GM12878 (cell line): ENCODE data around the gene ATP7B. TPM values are rescaled to one million over a fixed set of nuclear protein-coding genes. Genes with fewer than 3 reads are reported as not detected.

Source experiments
- ATAC-seq: fragments of 200-7000 bp; cut with Tn5 transposase; 3 replicates; pipeline ENCODE4 v1.9.1; 2020; ENCODE audit warnings: mild to moderate bottlenecking, moderate library complexity
- BruUV-seq: library from RNA; stranded (reverse); fragments of 400-500 nt; replicated peaks from 2 replicates; lab custom pipeline; 2021; lab: Mats Ljungman, UMichigan
- CTCF ChIA-PET: fragments of 300-600 bp; sonication (Branson Sonifier 250); formaldehyde crosslinking; extraction: SDS; loops from one replicate; lab custom pipeline; 2021; ENCODE audit warnings: inconsistent platforms; lab: Yijun Ruan, JAX
- POLR2A ChIA-PET: fragments of 350-600 bp; formaldehyde crosslinking; extraction: SDS; loops from one replicate; lab custom pipeline; 2021; ENCODE audit warnings: inconsistent platforms; lab: Charles Lee
- RAD21 ChIA-PET: fragments of 300-600 bp; sonication (Branson Sonifier 250); formaldehyde crosslinking; loops from one replicate; lab custom pipeline; 2023; ENCODE audit warnings: antibody characterized with exemption; ENCODE audit not compliant: unreplicated experiment; lab: Charles Lee
- SMC1A ChIA-PET: fragments of 300-600 bp; sonication (Branson Sonifier 250); formaldehyde crosslinking; loops from one replicate; lab custom pipeline; 2023; ENCODE audit not compliant: unreplicated experiment, uncharacterized antibody; lab: Charles Lee
- DNase-seq: peaks from one replicate; pipeline ENCODE4 v3.0.0-alpha.2; 2011; ENCODE audit warnings: low read depth, low spot score
- FAIRE-seq: peaks from 3 replicates; lab custom pipeline; 2011; peaks lifted over from hg19 to GRCh38; lab: Jason Lieb, UNC
- H2AFZ ChIP-seq: 2 replicates; pipeline ENCODE4 v1.6.0; 2011; ENCODE audit warnings: low read depth, low read length, control low read depth; ENCODE audit not compliant: control insufficient read depth
- H3K27ac ChIP-seq: 2 replicates; pipeline ENCODE4 v1.5.1; 2011; ENCODE audit warnings: control low read depth; ENCODE audit not compliant: control insufficient read depth, insufficient read depth
- H3K27me3 ChIP-seq, 2 experiments: replicated peaks in 1 of 2; 2 replicates each; pipeline versions ENCODE4 v1.6.0 to v1.6.1; 2011; ENCODE audit warnings: low read length in 1 of 2; ENCODE audit not compliant: control insufficient read depth in 2 of 2, insufficient read depth in 2 of 2
- H3K36me3 ChIP-seq, 2 experiments: 2 replicates each; pipeline ENCODE4 v1.5.1; 2011; ENCODE audit warnings: low read length in 1 of 2; ENCODE audit not compliant: control insufficient read depth in 2 of 2, insufficient read depth in 2 of 2
- H3K4me1 ChIP-seq: 2 replicates; pipeline ENCODE4 v1.6.1; 2011; ENCODE audit warnings: mild to moderate bottlenecking, low read length, moderate library complexity, mixed read lengths; ENCODE audit not compliant: control insufficient read depth, insufficient read depth
- H3K4me2 ChIP-seq: 2 replicates; pipeline ENCODE4 v1.6.0; 2011; ENCODE audit warnings: control low read depth; ENCODE audit not compliant: control insufficient read depth, insufficient read depth
- H3K4me3 ChIP-seq: fragments of 200-600 bp; sonication (generic); 2 replicates; pipeline ENCODE4 v1.5.1; 2016
- H3K79me2 ChIP-seq: 2 replicates; pipeline ENCODE4 v1.6.0; 2011; ENCODE audit warnings: low read length; ENCODE audit not compliant: control insufficient read depth, insufficient read depth
- H3K9ac ChIP-seq: 2 replicates; pipeline ENCODE4 v1.8.0; 2011; ENCODE audit warnings: low read length, control low read depth, mixed read lengths; ENCODE audit not compliant: control insufficient read depth, insufficient read depth
- H3K9me3 ChIP-seq: replicated peaks from 3 replicates; pipeline ENCODE4 v1.5.1; 2011; ENCODE audit warnings: mild to moderate bottlenecking, low read length; ENCODE audit not compliant: control insufficient read depth, insufficient read depth
- H4K20me1 ChIP-seq: 2 replicates; pipeline ENCODE4 v1.6.0; 2011; ENCODE audit not compliant: control insufficient read depth, insufficient read depth
- CEBPB ChIP-seq, 2 experiments: fragments of 150-350 bp in 1 of 2; IDR thresholded peaks; 2 replicates each; pipeline ENCODE4 v1.6.1; 2012 to 2014; ENCODE audit warnings: low read depth in 2 of 2, low read length in 2 of 2, borderline replicate concordance in 1 of 2, inconsistent platforms in 1 of 2
- CTCF ChIP-seq, 3 experiments: IDR thresholded peaks in 2 of 3; conservative IDR thresholded peaks in 1 of 3; 2 replicates each; pipeline ENCODE4 v1.5.1; 2011; ENCODE audit warnings: low read depth in 3 of 3, low read length in 3 of 3, mild to moderate bottlenecking in 3 of 3, control low read depth in 2 of 3, moderate library complexity in 2 of 3, inconsistent platforms in 1 of 3, mixed read lengths in 1 of 3; ENCODE audit not compliant: control insufficient read depth in 2 of 3, insufficient read depth in 1 of 3; ENCODE audit errors: extremely low read depth in 1 of 3
- EZH2 ChIP-seq: IDR thresholded peaks from 2 replicates; pipeline ENCODE4 v1.6.1; 2012; ENCODE audit warnings: low read depth, mild to moderate bottlenecking, control low read depth, inconsistent platforms, low read length, borderline replicate concordance; ENCODE audit not compliant: control insufficient read depth
- GATAD2B ChIP-seq: fragments of 450-650 bp; conservative IDR thresholded peaks from 2 replicates; pipeline ENCODE4 v1.6.1; 2017; ENCODE audit warnings: low read depth, mild to moderate bottlenecking, moderate library complexity
- JUND ChIP-seq: IDR thresholded peaks from 2 replicates; pipeline ENCODE4 v1.6.1; 2012; ENCODE audit warnings: low read depth, mild to moderate bottlenecking, low read length, improper control_type of control experiment, moderate library complexity
- KDM1A ChIP-seq: fragments of 200-600 bp; sonication (generic); IDR thresholded peaks from 2 replicates; pipeline ENCODE4 v1.6.1; 2016; ENCODE audit warnings: borderline replicate concordance
- MAX ChIP-seq: IDR thresholded peaks from 2 replicates; pipeline ENCODE4 v1.6.1; 2012; ENCODE audit warnings: low read depth, low read length, improper control_type of control experiment
- NFXL1 ChIP-seq: fragments of 450-650 bp; IDR thresholded peaks from 2 replicates; pipeline ENCODE4 v1.6.1; 2017; ENCODE audit warnings: antibody characterized with exemption, mild to moderate bottlenecking, borderline replicate concordance
- RB1 ChIP-seq: fragments of 450-650 bp; formaldehyde crosslinking; IDR thresholded peaks from 2 replicates; pipeline ENCODE4 v1.6.1; 2017; ENCODE audit warnings: mild to moderate bottlenecking, borderline replicate concordance
- SIN3A ChIP-seq: IDR thresholded peaks from 2 replicates; pipeline ENCODE4 v1.6.1; 2012; ENCODE audit warnings: low read depth, low read length, improper control_type of control experiment
- SIX5 ChIP-seq: IDR thresholded peaks from 2 replicates; pipeline ENCODE4 v1.6.1; 2011; ENCODE audit warnings: mild to moderate bottlenecking, low read depth, low read length, moderate library complexity; ENCODE audit not compliant: severe bottlenecking
- SMAD5 ChIP-seq: IDR thresholded peaks from 2 replicates; pipeline ENCODE4 v1.6.1; 2016; ENCODE audit warnings: antibody characterized with exemption, low read depth
- SRF ChIP-seq, 2 experiments: IDR thresholded peaks; 2 replicates each; pipeline ENCODE4 v1.6.1; 2011; ENCODE audit warnings: low read depth in 2 of 2, low read length in 2 of 2, mild to moderate bottlenecking in 1 of 2, moderate library complexity in 1 of 2
- WRNIP1 ChIP-seq: IDR thresholded peaks from 2 replicates; pipeline ENCODE4 v1.6.1; 2011; ENCODE audit warnings: low read depth, low read length, improper control_type of control experiment, borderline replicate concordance
- ZNF207 ChIP-seq: fragments of 450-650 bp; IDR thresholded peaks from 2 replicates; pipeline ENCODE4 v1.6.1; 2014; ENCODE audit warnings: antibody characterized with exemption, mild to moderate bottlenecking, borderline replicate concordance
- WGBS: methylation state at CpG from one replicate; pipeline ENCODE4 v1.1.6; 2016; ENCODE audit warnings: low lambda C conversion rate; ENCODE audit not compliant: insufficient replicate concordance, insufficient coverage; ENCODE audit errors: missing lambda C conversion rate; 5-methylcytosine and 5-hydroxymethylcytosine counted together
- in situ Hi-C: fragments of 300-500 bp; cut with MboI; formaldehyde crosslinking; loops from 9 replicates; pipeline ENCODE4 v1.14.3; 2018; ENCODE audit warnings: mixed read lengths
- intact Hi-C: fragments of 100-400 bp; cut with micrococcal nuclease; formaldehyde crosslinking; loops from one replicate; pipeline ENCODE4 v1.14.2; 2022; ENCODE audit not compliant: unreplicated experiment
- polyA plus RNA-seq, 11 experiments: library from polyadenylated mRNA; depleted of rRNA in 4 of 11; unstranded in 6 of 11; stranded (reverse) in 5 of 11; fragments of >200 nt; fragmentation: Nextera tagmentation in 4 of 11; fragmentation: Illumina TruSeq in 1 of 11; extraction: Ambion mirVana in 4 of 11; extraction: Trizol in 1 of 11; gene quantifications; 1 replicate in 1 of 11; 2 replicates in 10 of 11; pipeline versions ENCODE4 v1.2.1 to v1.2.3, GENCODE V29; 2011 to 2016; ENCODE audit warnings: inconsistent platforms in 2 of 11, missing spikeins in 2 of 11, low read depth in 1 of 11
- total RNA-seq, 4 experiments: library from RNA; depleted of rRNA in 3 of 4; stranded (reverse); fragments of >200 nt in 3 of 4; fragmentation: Illumina TruSeq in 1 of 4; extraction: Trizol in 1 of 4; gene quantifications; 2 replicates each; pipeline versions ENCODE4 v1.2.1 to v1.2.3, GENCODE V29; 2013 to 2021
- TF ChIP-seq, protein P1 (sequence below): fragments of 450-650 bp; IDR thresholded peaks from 2 replicates; pipeline ENCODE4 v1.6.1; 2018; ENCODE audit warnings: borderline replicate concordance, mild to moderate bottlenecking; ENCODE audit not compliant: partially characterized antibody

ATP7B gene
- total and polyA plus RNA-seq, 10 of the 15 experiments (the other 5 are each of a cell fraction or from before 2014, with no cell fraction given) = under 0.01 to 1.1 (median 0.06) TPM; not detected in 2

DNA sequence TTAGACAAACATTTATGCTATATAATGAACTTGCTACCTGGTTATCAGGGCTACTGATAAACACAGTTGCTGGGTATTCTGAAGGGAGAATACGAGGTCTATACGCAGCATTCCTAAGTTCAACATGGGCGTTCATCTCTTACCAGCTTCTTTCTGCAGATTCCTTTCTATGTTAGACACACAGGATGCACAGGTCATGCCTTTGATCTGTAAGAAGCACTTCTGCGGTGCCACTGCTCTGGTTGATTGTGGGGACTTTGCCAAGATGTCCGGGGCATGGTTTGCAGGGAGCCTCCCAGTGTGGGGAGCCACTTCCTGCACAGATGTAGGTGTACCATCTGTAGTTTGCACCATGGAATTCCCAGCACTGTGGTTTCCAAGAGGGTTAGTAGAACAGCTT lies 40.9 kb downstream of the ATP7B start:
- Histone ChIP-seq H4K20me1 (no peaks in the 10 kb centered on the region), H3K4me2 (no peak overlapping the region)
- TF ChIP-seq SIX5 (no peak), KDM1A (no peak), RB1 (no peak), JUND (no peak), SMAD5 (no peak), SIN3A (no peak), EZH2 (no peak), CTCF (IDR thresholded peaks at IDR 0.05 in 2 of 3, conservative IDR thresholded peaks at IDR 0.05 in 1 of 3; ENCODE audit: control insufficient read depth in 2 of 3, extremely low read depth in 1 of 3, insufficient read depth in 1 of 3, low read depth in 3 of 3, low read length in 3 of 3) (no peak), SRF (IDR thresholded peaks at IDR 0.05; ENCODE audit: low read depth in 2 of 2, low read length in 2 of 2) (no peak), CEBPB (IDR thresholded peaks at IDR 0.05; ENCODE audit: borderline replicate concordance in 1 of 2, low read depth in 2 of 2, low read length in 2 of 2) (no peak), ZNF207 (no peak), MAX (no peak), GATAD2B (no peak), NFXL1 (no peak), WRNIP1 (no peak)
- TF ChIP-seq, protein P1, sequence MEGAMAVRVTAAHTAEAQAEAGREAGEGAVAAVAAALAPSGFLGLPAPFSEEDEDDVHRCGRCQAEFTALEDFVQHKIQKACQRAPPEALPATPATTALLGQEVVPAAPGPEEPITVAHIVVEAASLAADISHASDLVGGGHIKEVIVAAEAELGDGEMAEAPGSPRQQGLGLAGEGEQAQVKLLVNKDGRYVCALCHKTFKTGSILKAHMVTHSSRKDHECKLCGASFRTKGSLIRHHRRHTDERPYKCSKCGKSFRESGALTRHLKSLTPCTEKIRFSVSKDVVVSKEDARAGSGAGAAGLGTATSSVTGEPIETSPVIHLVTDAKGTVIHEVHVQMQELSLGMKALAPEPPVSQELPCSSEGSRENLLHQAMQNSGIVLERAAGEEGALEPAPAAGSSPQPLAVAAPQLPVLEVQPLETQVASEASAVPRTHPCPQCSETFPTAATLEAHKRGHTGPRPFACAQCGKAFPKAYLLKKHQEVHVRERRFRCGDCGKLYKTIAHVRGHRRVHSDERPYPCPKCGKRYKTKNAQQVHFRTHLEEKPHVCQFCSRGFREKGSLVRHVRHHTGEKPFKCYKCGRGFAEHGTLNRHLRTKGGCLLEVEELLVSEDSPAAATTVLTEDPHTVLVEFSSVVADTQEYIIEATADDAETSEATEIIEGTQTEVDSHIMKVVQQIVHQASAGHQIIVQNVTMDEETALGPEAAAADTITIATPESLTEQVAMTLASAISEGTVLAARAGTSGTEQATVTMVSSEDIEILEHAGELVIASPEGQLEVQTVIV = no peak
- TF ChIP-seq, all 136 proteins: peak for 0
- Histone ChIP-seq H3K4me3 (no peak overlapping the region), H3K36me3 (no peaks in the 10 kb centered on the region), H3K4me1 (no peaks in the 10 kb centered on the region), H3K9me3 (no peaks in the 10 kb centered on the region), H3K9ac (no peak overlapping the region), H3K79me2 (no peaks in the 10 kb centered on the region), H3K27me3 (no peaks in the 10 kb centered on the region; a peak in 1 of 4 replicates), H2AFZ (no peak overlapping the region), H3K27ac (no peak overlapping the region)
- BruUV-seq = no TSS peak
- FAIRE-seq (no peak), DNase-seq (no peak), ATAC-seq (no peak)
- RAD21 ChIA-PET = interaction anchor here (1.0 kb wide), 1 partner anchor 10 kb away, joined by 3 read pairs; no protein-coding TSS in a partner anchor
- WGBS = 37% methylated on average over 5 of the region's 5 CpGs
- intact Hi-C loops = no loop called here
- POLR2A ChIA-PET = no interaction called here
- CTCF ChIA-PET = interaction anchor here (1.5 kb wide), 1 partner anchor 10 kb away, joined by 5 read pairs; no protein-coding TSS in a partner anchor
- SMC1A ChIA-PET = interaction anchor here (0.9 to 1.3 kb wide), 3 partner anchors 8 to 75 kb away, joined by 3 read pairs; no protein-coding TSS in a partner anchor
- in situ Hi-C loops = no loop called here
